NCI-H774 (cell line): ENCODE measurements around the gene RPS6KA4.

ENCODE experiments used
- DNase-seq: peaks from one replicate; lab custom pipeline; 2025; lab: John Stamatoyannopoulos, UW

RPS6KA4 gene

GRCh38 chr11:64367931-64368672, 9.1 kb downstream of the RPS6KA4 start:
- no peak for DNase-seq

GRCh38 chr11:64368673-64369074, 9.7 kb downstream of the RPS6KA4 start:
- DNase-seq, result no peak

GRCh38 chr11:64369440-64370421, 10.8 kb downstream of the RPS6KA4 start:
- no peak for DNase-seq

GRCh38 chr11:64371201-64371600, 12.2 kb downstream of the RPS6KA4 start:
- no peak for DNase-seq

GRCh38 chr11:64372021-64372420, 13.1 kb downstream of the RPS6KA4 start:
- no peak for DNase-seq

GRCh38 chr11:64372802-64373597, 14.0 kb downstream of the RPS6KA4 start:
- peak; percentile 88 for DNase-seq

GRCh38 chr11:64373598-64373974, 14.6 kb downstream of the RPS6KA4 start:
- no peak for DNase-seq

- no peak for DNase-seq
Measured at GRCh38 chr11:64376071-64376470, 17.1 kb downstream of the RPS6KA4 start.

GRCh38 chr11:64378335-64378880, 19.4 kb downstream of the RPS6KA4 start:
- DNase-seq, result no peak

GRCh38 chr11:64379160-64379559, 20.2 kb downstream of the RPS6KA4 start:
- DNase-seq, result no peak

- DNase-seq, result no peak
Measured at GRCh38 chr11:64379817-64380709, 21.1 kb downstream of the RPS6KA4 start.

- no peak for DNase-seq
Measured at GRCh38 chr11:64381350-64381749, 22.4 kb downstream of the RPS6KA4 start.

- no peak for DNase-seq
Measured at GRCh38 chr11:64382047-64382446, 23.1 kb downstream of the RPS6KA4 start.

- DNase-seq, result no peak
Measured at GRCh38 chr11:64382586-64382985, 23.6 kb downstream of the RPS6KA4 start.

- DNase-seq, result no peak
Measured at GRCh38 chr11:64383580-64383979, 24.6 kb downstream of the RPS6KA4 start.

- no peak for DNase-seq
Measured at GRCh38 chr11:64384028-64384737, 25.2 kb downstream of the RPS6KA4 start.

- no peak for DNase-seq
Measured at GRCh38 chr11:64384981-64385944, 26.3 kb downstream of the RPS6KA4 start.

- DNase-seq, result no peak
Measured at GRCh38 chr11:64385945-64386704, 27.2 kb downstream of the RPS6KA4 start.
